ENCODE results near the gene ZNF521.

- TF ChIP-seq CTCF (IDR thresholded peaks at IDR 0.05) (no peak), POLR2A (IDR thresholded peaks at IDR 0.05) (no peak)
Observed at GRCh38 chr18:25074925-25075324, 277.0 kb downstream of the ZNF521 start.

Measured in thyroid gland (tissue), 4 donors.